Measurements from ENCODE around the gene VIM.
A peak's percentile ranks its signal among the peaks of the same experiment; 100 is the strongest.

Gene VIM

DNA sequence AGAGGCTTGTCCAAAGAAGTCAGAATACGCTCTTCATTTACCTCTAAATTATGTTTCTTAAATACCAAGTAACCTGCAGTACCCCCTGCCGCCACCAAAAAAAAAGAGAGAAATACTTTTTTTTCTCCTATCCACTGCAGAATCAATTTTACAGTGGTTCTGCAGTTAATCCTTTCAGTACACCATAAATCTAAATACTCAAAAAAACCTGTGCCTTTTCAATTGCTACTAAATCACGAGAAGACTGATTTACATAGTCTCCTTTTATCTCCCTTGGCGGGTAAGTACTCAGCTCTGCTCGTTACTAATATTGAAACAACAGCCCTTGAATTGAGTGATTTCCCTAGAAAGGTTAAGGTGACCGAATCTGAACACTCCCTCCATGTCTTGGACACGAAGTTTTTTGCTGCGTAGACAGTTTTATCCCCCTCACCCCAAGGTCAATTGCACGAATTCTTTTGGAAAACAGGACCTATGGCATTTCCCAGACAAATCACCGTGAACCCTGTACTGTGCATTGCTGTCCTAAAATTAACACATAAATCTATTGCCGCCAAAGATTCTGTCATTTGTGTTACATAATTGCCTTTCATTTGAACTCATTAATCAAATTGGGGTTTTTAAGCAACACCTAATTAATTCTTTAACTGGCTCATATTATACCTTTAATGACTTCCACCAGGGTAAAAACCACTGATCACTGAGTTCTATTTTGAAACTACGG lies 512 bp upstream of the VIM start:
- no peak for DNase-seq (ENCODE audit: low spot score)
- peak overlapping the region; percentile 100 for H3K27ac ChIP-seq
- TF ChIP-seq, protein P1, sequence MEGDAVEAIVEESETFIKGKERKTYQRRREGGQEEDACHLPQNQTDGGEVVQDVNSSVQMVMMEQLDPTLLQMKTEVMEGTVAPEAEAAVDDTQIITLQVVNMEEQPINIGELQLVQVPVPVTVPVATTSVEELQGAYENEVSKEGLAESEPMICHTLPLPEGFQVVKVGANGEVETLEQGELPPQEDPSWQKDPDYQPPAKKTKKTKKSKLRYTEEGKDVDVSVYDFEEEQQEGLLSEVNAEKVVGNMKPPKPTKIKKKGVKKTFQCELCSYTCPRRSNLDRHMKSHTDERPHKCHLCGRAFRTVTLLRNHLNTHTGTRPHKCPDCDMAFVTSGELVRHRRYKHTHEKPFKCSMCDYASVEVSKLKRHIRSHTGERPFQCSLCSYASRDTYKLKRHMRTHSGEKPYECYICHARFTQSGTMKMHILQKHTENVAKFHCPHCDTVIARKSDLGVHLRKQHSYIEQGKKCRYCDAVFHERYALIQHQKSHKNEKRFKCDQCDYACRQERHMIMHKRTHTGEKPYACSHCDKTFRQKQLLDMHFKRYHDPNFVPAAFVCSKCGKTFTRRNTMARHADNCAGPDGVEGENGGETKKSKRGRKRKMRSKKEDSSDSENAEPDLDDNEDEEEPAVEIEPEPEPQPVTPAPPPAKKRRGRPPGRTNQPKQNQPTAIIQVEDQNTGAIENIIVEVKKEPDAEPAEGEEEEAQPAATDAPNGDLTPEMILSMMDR (conservative IDR thresholded peaks at IDR 0.05; ENCODE audit: low read depth), result peak; percentile 51
- ChIA-PET CTCF (interaction anchor here (0.7 kb wide), 1 partner anchor 1863 kb away, joined by 4 read pairs; no protein-coding TSS in a partner anchor), POLR2A (ENCODE audit: low non-redundant PET) (no interaction called here)

DNA sequence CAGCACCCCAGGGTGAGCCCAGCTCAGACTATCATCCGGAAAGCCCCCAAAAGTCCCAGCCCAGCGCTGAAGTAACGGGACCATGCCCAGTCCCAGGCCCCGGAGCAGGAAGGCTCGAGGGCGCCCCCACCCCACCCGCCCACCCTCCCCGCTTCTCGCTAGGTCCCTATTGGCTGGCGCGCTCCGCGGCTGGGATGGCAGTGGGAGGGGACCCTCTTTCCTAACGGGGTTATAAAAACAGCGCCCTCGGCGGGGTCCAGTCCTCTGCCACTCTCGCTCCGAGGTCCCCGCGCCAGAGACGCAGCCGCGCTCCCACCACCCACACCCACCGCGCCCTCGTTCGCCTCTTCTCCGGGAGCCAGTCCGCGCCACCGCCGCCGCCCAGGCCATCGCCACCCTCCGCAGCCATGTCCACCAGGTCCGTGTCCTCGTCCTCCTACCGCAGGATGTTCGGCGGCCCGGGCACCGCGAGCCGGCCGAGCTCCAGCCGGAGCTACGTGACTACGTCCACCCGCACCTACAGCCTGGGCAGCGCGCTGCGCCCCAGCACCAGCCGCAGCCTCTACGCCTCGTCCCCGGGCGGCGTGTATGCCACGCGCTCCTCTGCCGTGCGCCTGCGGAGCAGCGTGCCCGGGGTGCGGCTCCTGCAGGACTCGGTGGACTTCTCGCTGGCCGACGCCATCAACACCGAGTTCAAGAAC lies 1.1 kb downstream of the VIM start:
- TF ChIP-seq, protein P1 (conservative IDR thresholded peaks at IDR 0.05; ENCODE audit: low read depth), result no peak
- peak overlapping the region; percentile 100 for H3K27ac ChIP-seq
- ChIA-PET CTCF (interaction anchor here (0.5 to 0.9 kb wide), 8 partner anchors 14 to 421 kb away, joined by 3 to 6 read pairs (median 4); no protein-coding TSS in a partner anchor), POLR2A (ENCODE audit: low non-redundant PET) (interaction anchor here (1.5 kb wide), 1 partner anchor 28 kb away, joined by 8 read pairs; the partner anchor contains the start of gene TRDMT1)
- DNase-seq (ENCODE audit: low spot score), result peak; percentile 73

DNA sequence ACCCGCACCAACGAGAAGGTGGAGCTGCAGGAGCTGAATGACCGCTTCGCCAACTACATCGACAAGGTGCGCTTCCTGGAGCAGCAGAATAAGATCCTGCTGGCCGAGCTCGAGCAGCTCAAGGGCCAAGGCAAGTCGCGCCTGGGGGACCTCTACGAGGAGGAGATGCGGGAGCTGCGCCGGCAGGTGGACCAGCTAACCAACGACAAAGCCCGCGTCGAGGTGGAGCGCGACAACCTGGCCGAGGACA lies 1.6 kb downstream of the VIM start:
- DNase-seq (ENCODE audit: low spot score), result peak; percentile 8
- TF ChIP-seq, protein P1 (conservative IDR thresholded peaks at IDR 0.05; ENCODE audit: low read depth), result no peak
- POLR2A ChIA-PET (ENCODE audit: low non-redundant PET), result interaction anchor here (1.5 kb wide), 1 partner anchor 29 kb away, joined by 8 read pairs; the partner anchor contains the start of gene TRDMT1
- CTCF ChIA-PET, result interaction anchor here (0.5 to 0.9 kb wide), 10 partner anchors 14 to 420 kb away, joined by 3 to 6 read pairs (median 3); no protein-coding TSS in a partner anchor
- peak overlapping the region; percentile 100 for H3K27ac ChIP-seq

DNA sequence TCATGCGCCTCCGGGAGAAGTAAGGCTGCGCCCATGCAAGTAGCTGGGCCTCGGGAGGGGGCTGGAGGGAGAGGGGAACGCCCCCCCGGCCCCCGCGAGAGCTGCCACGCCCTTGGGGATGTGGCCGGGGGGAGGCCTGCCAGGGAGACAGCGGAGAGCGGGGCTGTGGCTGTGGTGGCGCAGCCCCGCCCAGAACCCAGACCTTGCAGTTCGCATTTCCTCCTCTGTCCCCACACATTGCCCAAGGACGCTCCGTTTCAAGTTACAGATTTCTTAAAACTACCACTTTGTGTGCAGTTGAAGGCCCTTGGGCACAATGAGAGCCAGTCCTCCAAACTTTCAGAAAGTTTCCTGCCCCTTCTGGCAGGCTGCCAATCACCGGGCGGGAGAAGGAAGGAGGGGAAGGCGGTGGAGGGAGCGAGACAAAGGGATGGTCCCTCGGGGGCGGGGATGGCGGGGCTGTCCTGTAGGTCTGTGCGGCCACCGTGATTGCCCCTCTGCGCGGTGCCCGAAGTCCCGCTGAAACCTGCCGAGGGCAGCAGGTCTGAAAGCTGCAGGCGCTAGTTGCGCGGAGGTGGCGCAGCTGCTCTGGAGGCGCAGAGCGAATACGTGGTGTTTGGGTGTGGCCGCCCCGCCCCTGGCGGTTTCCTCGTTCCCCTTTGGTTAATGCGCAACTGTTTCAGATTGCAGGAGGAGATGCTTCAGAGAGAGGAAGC lies 2.1 kb downstream of the VIM start:
- POLR2A ChIA-PET (ENCODE audit: low non-redundant PET), result interaction anchor here (1.5 kb wide), 1 partner anchor 29 kb away, joined by 8 read pairs; the partner anchor contains the start of gene TRDMT1
- CTCF ChIA-PET, result interaction anchor here (0.6 to 1.3 kb wide), 22 partner anchors 9 to 420 kb away, joined by 3 to 6 read pairs (median 3); no protein-coding TSS in a partner anchor
- TF ChIP-seq, protein P1 (conservative IDR thresholded peaks at IDR 0.05; ENCODE audit: low read depth), result no peak
- H3K27ac ChIP-seq, result peak overlapping the region; percentile 100
- peak; percentile 79 for DNase-seq (ENCODE audit: low spot score)

DNA sequence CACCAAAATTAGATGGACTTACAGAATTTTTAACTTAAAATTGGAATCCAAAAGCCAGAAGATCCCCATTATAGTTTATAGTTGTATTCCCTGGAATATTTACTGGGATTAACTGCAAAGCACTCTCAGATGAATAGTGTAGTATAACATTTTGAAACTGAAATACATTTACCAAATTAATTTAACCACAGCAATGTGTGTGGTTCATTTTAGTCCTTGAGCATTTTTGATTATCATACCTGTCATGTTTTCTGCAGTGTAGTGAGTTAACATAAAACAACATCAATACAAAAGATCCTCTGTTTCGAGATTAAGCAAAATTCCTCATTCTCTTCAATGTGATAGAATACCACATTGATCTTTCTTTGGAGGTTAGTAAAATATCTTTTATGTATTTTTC lies 3.7 kb downstream of the VIM start:
- ChIA-PET POLR2A (ENCODE audit: low non-redundant PET) (interaction anchor here (0.7 kb wide), 1 partner anchor 223 kb away, joined by 8 read pairs; no protein-coding TSS in a partner anchor), CTCF (interaction anchor here (1.1 to 1.2 kb wide), 3 partner anchors 11 to 355 kb away, joined by 3 read pairs; no protein-coding TSS in a partner anchor)
- TF ChIP-seq, protein P1 (conservative IDR thresholded peaks at IDR 0.05; ENCODE audit: low read depth), result no peak
- DNase-seq (ENCODE audit: low spot score), result no peak
- H3K27ac ChIP-seq, result no peak overlapping the region
